Lower lobe of right lung (tissue), 2 donors: Measurements from ENCODE around the gene CHD2. TPM values are rescaled to one million over a fixed set of nuclear protein-coding genes. Genes with fewer than 3 reads are reported as not detected.
"Not testable (repeated sequence)": the region's sequence is repeated elsewhere in the genome, so short reads cannot be mapped to it uniquely, and the experiment has no call there.

Experiments used
- ATAC-seq, 2 donors: fragments of 200-7000 bp; cut with Tn5 transposase; one replicate each; pipeline ENCODE4 v1.9.1; 2020 to 2022; ENCODE audit warnings: mild to moderate bottlenecking in 2 of 2, moderate library complexity in 2 of 2
- DNase-seq: peaks from one replicate; pipeline ENCODE4 v3.0.0-alpha.2; 2020
- H3K27ac ChIP-seq: fragments of 200-600 bp; one replicate; pipeline ENCODE4 v1.8.0; 2022
- H3K27me3 ChIP-seq: fragments of 200-600 bp; one replicate; pipeline ENCODE4 v1.8.0; 2022; ENCODE audit warnings: low read depth
- H3K36me3 ChIP-seq: fragments of 200-600 bp; one replicate; pipeline ENCODE4 v1.8.0; 2022; ENCODE audit warnings: mild to moderate bottlenecking
- H3K4me1 ChIP-seq: fragments of 200-600 bp; one replicate; pipeline ENCODE4 v1.8.0; 2022
- H3K4me3 ChIP-seq: fragments of 200-600 bp; one replicate; pipeline ENCODE4 v1.8.0; 2022; ENCODE audit warnings: mild to moderate bottlenecking
- H3K9me3 ChIP-seq: fragments of 200-600 bp; one replicate; pipeline ENCODE4 v1.8.0; 2022
- intact Hi-C: fragments of 100-400 bp; cut with DNase I; formaldehyde crosslinking; loops from one replicate; pipeline ENCODE4 v1.11.0; 2022
- total RNA-seq: library from RNA; stranded (reverse); fragmentation: NEBNext Ultra II Directional; extraction: Animal tissue kit (Norgen Biotek cat#: 25700); gene quantifications from one replicate; pipeline ENCODE4 v1.2.1, GENCODE V29; 2021
- TF ChIP-seq, protein P1 (sequence below): fragments of 200-600 bp; IDR thresholded peaks from one replicate; pipeline ENCODE4 v1.8.0; 2022; ENCODE audit warnings: antibody characterized with exemption, mild to moderate bottlenecking
- donor health status: DM: no; HTN: yes; CAD: no; lungs with severe emphysema.

Gene CHD2
- total RNA-seq, 1 donor from 2014 or later = 158 TPM

- H3K4me1 ChIP-seq = peaks cover 97% of the 10 kb centered on the region
- TF ChIP-seq, protein P1, sequence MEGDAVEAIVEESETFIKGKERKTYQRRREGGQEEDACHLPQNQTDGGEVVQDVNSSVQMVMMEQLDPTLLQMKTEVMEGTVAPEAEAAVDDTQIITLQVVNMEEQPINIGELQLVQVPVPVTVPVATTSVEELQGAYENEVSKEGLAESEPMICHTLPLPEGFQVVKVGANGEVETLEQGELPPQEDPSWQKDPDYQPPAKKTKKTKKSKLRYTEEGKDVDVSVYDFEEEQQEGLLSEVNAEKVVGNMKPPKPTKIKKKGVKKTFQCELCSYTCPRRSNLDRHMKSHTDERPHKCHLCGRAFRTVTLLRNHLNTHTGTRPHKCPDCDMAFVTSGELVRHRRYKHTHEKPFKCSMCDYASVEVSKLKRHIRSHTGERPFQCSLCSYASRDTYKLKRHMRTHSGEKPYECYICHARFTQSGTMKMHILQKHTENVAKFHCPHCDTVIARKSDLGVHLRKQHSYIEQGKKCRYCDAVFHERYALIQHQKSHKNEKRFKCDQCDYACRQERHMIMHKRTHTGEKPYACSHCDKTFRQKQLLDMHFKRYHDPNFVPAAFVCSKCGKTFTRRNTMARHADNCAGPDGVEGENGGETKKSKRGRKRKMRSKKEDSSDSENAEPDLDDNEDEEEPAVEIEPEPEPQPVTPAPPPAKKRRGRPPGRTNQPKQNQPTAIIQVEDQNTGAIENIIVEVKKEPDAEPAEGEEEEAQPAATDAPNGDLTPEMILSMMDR = no peak
- peak overlapping the region; percentile 63 for H3K27ac ChIP-seq
- ATAC-seq = no peak
- intact Hi-C loops = loop anchor here (10.0 kb wide), 1 partner anchor 111 kb away; no protein-coding TSS in a partner anchor
- peaks cover 13% of the 10 kb centered on the region for H3K36me3 ChIP-seq
- H3K9me3 ChIP-seq = no peaks in the 10 kb centered on the region
- no peak for DNase-seq
- H3K27me3 ChIP-seq = no peaks in the 10 kb centered on the region
- no peak overlapping the region for H3K4me3 ChIP-seq
Measured at GRCh38 chr15:92915766-92916435, 15.8 kb downstream of the CHD2 start.

GRCh38 chr15:92917598-92918407 is 17.7 kb downstream of the CHD2 start:
- peak; percentile 75 to 87 for ATAC-seq

GRCh38 chr15:92918881-92919280 is 18.8 kb downstream of the CHD2 start:
- not testable (repeated sequence) for H3K27me3 ChIP-seq, H3K9me3 ChIP-seq, DNase-seq, H3K4me3 ChIP-seq
- intact Hi-C loops = loop anchor here (10.0 kb wide), 1 partner anchor 114 kb away; no protein-coding TSS in a partner anchor
- H3K27ac ChIP-seq = peak overlapping the region; percentile 81
- peaks cover 11% of the 10 kb centered on the region for H3K36me3 ChIP-seq
- ATAC-seq = peak in 1 of 2 donors; percentile 6
- peaks cover 96% of the 10 kb centered on the region for H3K4me1 ChIP-seq

More at GRCh38 chr15:92917598-92918407, 17.7 kb downstream of the CHD2 start:
- TF ChIP-seq, protein P1 = peak; percentile 91
- H3K27ac ChIP-seq = peak overlapping the region; percentile 81
- H3K27me3 ChIP-seq = no peaks in the 10 kb centered on the region
- H3K36me3 ChIP-seq = peaks cover 7% of the 10 kb centered on the region
- H3K4me1 ChIP-seq = peaks cover 97% of the 10 kb centered on the region
- no peaks in the 10 kb centered on the region for H3K9me3 ChIP-seq
- H3K4me3 ChIP-seq = peak overlapping the region; percentile 15
- peak; percentile 95 for DNase-seq
- intact Hi-C loops = loop anchor here (10.0 kb wide), 1 partner anchor 113 kb away; no protein-coding TSS in a partner anchor

DNA sequence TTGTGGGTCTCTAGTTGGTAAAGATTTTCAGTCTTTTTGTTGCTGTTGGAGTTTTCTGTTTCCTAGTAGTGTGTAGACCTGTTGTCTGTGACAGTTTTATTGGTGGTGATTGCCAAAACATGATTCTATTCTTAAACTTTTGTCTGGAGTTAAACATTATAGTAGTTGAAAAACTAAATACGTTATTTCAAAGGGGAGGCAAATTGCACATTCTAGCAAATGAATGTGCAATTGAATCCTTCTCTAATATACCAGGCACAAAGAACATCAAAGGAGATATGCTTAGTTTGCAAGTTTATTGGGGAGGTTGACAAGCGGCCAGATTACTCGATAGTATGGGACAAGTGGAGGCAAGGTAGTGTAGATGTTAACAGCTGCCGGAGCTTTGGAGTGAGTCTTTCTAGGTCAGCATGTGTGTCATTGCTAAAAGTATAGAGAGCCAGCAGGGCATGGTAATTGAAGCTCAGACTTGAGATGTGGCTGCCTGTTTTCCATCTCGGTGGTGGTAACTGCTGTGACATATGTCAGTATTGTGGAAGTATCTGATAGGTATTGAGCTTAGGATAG is 20.6 kb downstream of the CHD2 start:
- peak overlapping the region; percentile 50 for H3K27ac ChIP-seq
- no peak overlapping the region for H3K4me3 ChIP-seq
- TF ChIP-seq, protein P1 = no peak
- H3K9me3 ChIP-seq = no peaks in the 10 kb centered on the region
- intact Hi-C loops = no loop called here
- H3K4me1 ChIP-seq = peaks cover 84% of the 10 kb centered on the region
- ATAC-seq = no peak
- peaks cover 29% of the 10 kb centered on the region for H3K36me3 ChIP-seq
- H3K27me3 ChIP-seq = no peaks in the 10 kb centered on the region
- no peak for DNase-seq

- Histone ChIP-seq H3K36me3 (peaks cover 37% of the 10 kb centered on the region), H3K4me1 (peaks cover 76% of the 10 kb centered on the region), H3K27ac (peak overlapping the region; percentile 50), H3K27me3 (no peaks in the 10 kb centered on the region), H3K9me3 (no peaks in the 10 kb centered on the region), H3K4me3 (no peak overlapping the region)
- DNase-seq = no peak
- intact Hi-C loops = no loop called here
- peak; percentile 70 to 71 for ATAC-seq
- TF ChIP-seq, protein P1 = no peak
Measured at GRCh38 chr15:92921215-92922131, 21.3 kb downstream of the CHD2 start.
